Natural killer cell treated with Interleukin-12 subunit alpha and Interleukin-12 subunit beta and Interleukin-15 and Interleukin-18, amount 100 ng/mL, for 72 hours (primary cell): ENCODE data around the gene TCF3. TPM values are rescaled to one million over a fixed set of nuclear protein-coding genes. Genes with fewer than 3 reads are reported as not detected.

Experiments used
- ATAC-seq, 2 donors: fragments of 150-1000 bp; cut with Tn5 transposase in 1 of 2; sonication (Bioruptor Pico), chemical (Tn5 transposase) in 1 of 2; 2 replicates each; pipeline ENCODE4 v1.10.0; 2021
- DNase-seq: peaks from one replicate; pipeline ENCODE4 v3.0.0; 2022; ENCODE audit warnings: low spot score
- H3K27ac Mint-ChIP-seq, 2 donors: 1 replicate in 1 of 2; 2 replicates in 1 of 2; pipeline ENCODE4 v1.8.0; 2022; ENCODE audit warnings: mixed read lengths in 2 of 2, mild to moderate bottlenecking in 1 of 2, moderate library complexity in 1 of 2
- H3K27me3 Mint-ChIP-seq, 2 donors: 1 replicate in 1 of 2; 2 replicates in 1 of 2; pipeline ENCODE4 v1.8.0; 2022; ENCODE audit warnings: mixed read lengths in 2 of 2
- H3K36me3 Mint-ChIP-seq: one replicate; pipeline ENCODE4 v1.8.0; 2022; ENCODE audit warnings: mixed read lengths
- H3K4me1 Mint-ChIP-seq, 2 donors: 1 replicate in 1 of 2; 2 replicates in 1 of 2; pipeline ENCODE4 v1.8.0; 2022; ENCODE audit warnings: low read depth in 2 of 2, mixed read lengths in 2 of 2, mild to moderate bottlenecking in 1 of 2
- H3K4me3 Mint-ChIP-seq: one replicate; pipeline ENCODE4 v1.8.0; 2022; ENCODE audit warnings: mixed read lengths
- H3K9me3 Mint-ChIP-seq: 2 replicates; pipeline ENCODE4 v1.8.0; 2022; ENCODE audit warnings: mixed read lengths
- total RNA-seq, 2 donors: library from RNA; stranded (reverse); gene quantifications; one replicate each; pipeline ENCODE4 v1.2.3, GENCODE V29; 2022

The TCF3 gene
- total RNA-seq, 2 donors from 2014 or later = 60.4 to 87.9 TPM

GRCh38 chr19:1611353-1611752, 41.1 kb downstream of the TCF3 start:
- no peak overlapping the region for H3K4me3 Mint-ChIP-seq
- H3K27ac Mint-ChIP-seq = no peak overlapping the region
- no peaks in the 10 kb centered on the region for H3K27me3 Mint-ChIP-seq
- H3K9me3 Mint-ChIP-seq = no peaks in the 10 kb centered on the region
- H3K4me1 Mint-ChIP-seq = peaks cover 17 to 21% of the 10 kb centered on the region in 2 donors
- DNase-seq = no peak
- no peaks in the 10 kb centered on the region for H3K36me3 Mint-ChIP-seq
- ATAC-seq = no peak

- H3K4me3 Mint-ChIP-seq = no peak overlapping the region
- no peaks in the 10 kb centered on the region for H3K27me3 Mint-ChIP-seq
- peaks cover 24 to 25% of the 10 kb centered on the region in 2 donors for H3K4me1 Mint-ChIP-seq
- no peaks in the 10 kb centered on the region for H3K36me3 Mint-ChIP-seq
- no peaks in the 10 kb centered on the region for H3K9me3 Mint-ChIP-seq
- ATAC-seq (no peak), DNase-seq (no peak)
- no peak overlapping the region for H3K27ac Mint-ChIP-seq
Observed at GRCh38 chr19:1610579-1610978, 41.8 kb downstream of the TCF3 start.

- no peaks in the 10 kb centered on the region for H3K27me3 Mint-ChIP-seq
- H3K36me3 Mint-ChIP-seq = no peaks in the 10 kb centered on the region
- ATAC-seq = no peak
- peak overlapping the region; percentile 49 for H3K4me3 Mint-ChIP-seq
- no peaks in the 10 kb centered on the region for H3K9me3 Mint-ChIP-seq
- H3K4me1 Mint-ChIP-seq = peaks cover 27 to 28% of the 10 kb centered on the region in 2 donors
- peak overlapping the region; percentile 50 to 75 for H3K27ac Mint-ChIP-seq
- DNase-seq = no peak
Observed at GRCh38 chr19:1609680-1610474, 42.5 kb downstream of the TCF3 start.

- no peaks in the 10 kb centered on the region for H3K36me3 Mint-ChIP-seq
- ATAC-seq (no peak), DNase-seq (no peak)
- H3K4me1 Mint-ChIP-seq = peaks cover 27 to 33% of the 10 kb centered on the region in 2 donors
- H3K9me3 Mint-ChIP-seq = no peaks in the 10 kb centered on the region
- H3K27me3 Mint-ChIP-seq = no peaks in the 10 kb centered on the region
- H3K27ac Mint-ChIP-seq = peak overlapping the region; percentile 50 to 75
- peak overlapping the region; percentile 49 for H3K4me3 Mint-ChIP-seq
Observed at GRCh38 chr19:1609103-1609396, 43.4 kb downstream of the TCF3 start.

GRCh38 chr19:1608359-1609102, 43.9 kb downstream of the TCF3 start:
- no peaks in the 10 kb centered on the region for H3K36me3 Mint-ChIP-seq
- no peak for ATAC-seq
- no peaks in the 10 kb centered on the region for H3K9me3 Mint-ChIP-seq
- peak overlapping the region; percentile 50 to 75 for H3K27ac Mint-ChIP-seq
- peaks cover 27 to 35% of the 10 kb centered on the region in 2 donors for H3K4me1 Mint-ChIP-seq
- H3K27me3 Mint-ChIP-seq = no peaks in the 10 kb centered on the region
- H3K4me3 Mint-ChIP-seq = peak overlapping the region; percentile 49
- no peak for DNase-seq

- ATAC-seq (peak; percentile 1 to 4), DNase-seq (no peak)
- Mint-ChIP-seq H3K27ac (peak overlapping the region; percentile 83 to 95), H3K4me3 (peak overlapping the region; percentile 95), H3K36me3 (no peaks in the 10 kb centered on the region), H3K4me1 (peaks cover 27 to 39% of the 10 kb centered on the region in 2 donors), H3K27me3 (no peaks in the 10 kb centered on the region), H3K9me3 (no peaks in the 10 kb centered on the region)
Observed at GRCh38 chr19:1606138-1606651, 46.2 kb downstream of the TCF3 start.

GRCh38 chr19:1605236-1606137, 46.9 kb downstream of the TCF3 start, which contains the start of gene UQCR11:
UQCR11 (minus strand) TSS chr19:1605462; CDS start chr19:1605409, 53 bp downstream.
- H3K27ac Mint-ChIP-seq = peak within 1 kb of the TSS; percentile 83 to 95
- H3K27me3 Mint-ChIP-seq = no peaks in the 10 kb centered on the region
- H3K4me3 Mint-ChIP-seq = peak within 1 kb of the TSS; percentile 95
- H3K36me3 Mint-ChIP-seq = no peaks in the 10 kb centered on the region
- H3K4me1 Mint-ChIP-seq = peaks cover 27 to 39% of the 10 kb centered on the region in 2 donors
- DNase-seq (peak; percentile 96), ATAC-seq (peak; percentile 95 to 97)
- no peaks in the 10 kb centered on the region for H3K9me3 Mint-ChIP-seq

- H3K9me3 Mint-ChIP-seq = no peaks in the 10 kb centered on the region
- ATAC-seq (no peak), DNase-seq (no peak)
- H3K27ac Mint-ChIP-seq = no peak overlapping the region
- peaks cover 18 to 26% of the 10 kb centered on the region in 2 donors for H3K4me1 Mint-ChIP-seq
- no peaks in the 10 kb centered on the region for H3K27me3 Mint-ChIP-seq
- H3K36me3 Mint-ChIP-seq = no peaks in the 10 kb centered on the region
- H3K4me3 Mint-ChIP-seq = no peak overlapping the region
Observed at GRCh38 chr19:1602091-1602707, 50.2 kb downstream of the TCF3 start.

GRCh38 chr19:1601613-1602064, 50.8 kb downstream of the TCF3 start:
- Mint-ChIP-seq H3K4me3 (no peak overlapping the region), H3K9me3 (no peaks in the 10 kb centered on the region), H3K36me3 (no peaks in the 10 kb centered on the region), H3K27ac (no peak overlapping the region), H3K27me3 (no peaks in the 10 kb centered on the region), H3K4me1 (peaks cover 12 to 20% of the 10 kb centered on the region in 2 donors)
- no peak for DNase-seq
- ATAC-seq = no peak

GRCh38 chr19:1599460-1599846, 53.0 kb downstream of the TCF3 start:
- Mint-ChIP-seq H3K9me3 (no peaks in the 10 kb centered on the region), H3K27ac (no peak overlapping the region), H3K4me1 (peaks cover 0 to 9% of the 10 kb centered on the region in 2 donors), H3K27me3 (no peaks in the 10 kb centered on the region), H3K4me3 (no peak overlapping the region), H3K36me3 (no peaks in the 10 kb centered on the region)
- ATAC-seq (peak in 1 of 2 donors; percentile 44), DNase-seq (no peak)

GRCh38 chr19:1598777-1599459, 53.5 kb downstream of the TCF3 start:
- ATAC-seq (peak; percentile 9 to 37), DNase-seq (no peak)
- Mint-ChIP-seq H3K9me3 (no peaks in the 10 kb centered on the region), H3K4me1 (peaks cover 0 to 4% of the 10 kb centered on the region in 2 donors), H3K4me3 (no peak overlapping the region), H3K27ac (no peak overlapping the region), H3K36me3 (no peaks in the 10 kb centered on the region), H3K27me3 (no peaks in the 10 kb centered on the region)

GRCh38 chr19:1593501-1593772, 59.0 kb downstream of the TCF3 start:
- peaks cover 12 to 13% of the 10 kb centered on the region in 2 donors for H3K4me1 Mint-ChIP-seq
- no peak for ATAC-seq
- DNase-seq = no peak
- no peaks in the 10 kb centered on the region for H3K9me3 Mint-ChIP-seq
- H3K4me3 Mint-ChIP-seq = peak overlapping the region; percentile 86
- no peaks in the 10 kb centered on the region for H3K36me3 Mint-ChIP-seq
- H3K27ac Mint-ChIP-seq = peak overlapping the region; percentile 70 to 93
- no peaks in the 10 kb centered on the region for H3K27me3 Mint-ChIP-seq
